ENCODE measurements around the gene TRAF6. TPM values are rescaled to one million over a fixed set of nuclear protein-coding genes. Genes with fewer than 3 reads are reported as not detected.

Gene TRAF6
- total and polyA plus RNA-seq, 9 of the 15 experiments (the other 6 are each of a cell fraction or from before 2014, with no cell fraction given): 2.0 to 13.1 (median 8.2) TPM

DNA sequence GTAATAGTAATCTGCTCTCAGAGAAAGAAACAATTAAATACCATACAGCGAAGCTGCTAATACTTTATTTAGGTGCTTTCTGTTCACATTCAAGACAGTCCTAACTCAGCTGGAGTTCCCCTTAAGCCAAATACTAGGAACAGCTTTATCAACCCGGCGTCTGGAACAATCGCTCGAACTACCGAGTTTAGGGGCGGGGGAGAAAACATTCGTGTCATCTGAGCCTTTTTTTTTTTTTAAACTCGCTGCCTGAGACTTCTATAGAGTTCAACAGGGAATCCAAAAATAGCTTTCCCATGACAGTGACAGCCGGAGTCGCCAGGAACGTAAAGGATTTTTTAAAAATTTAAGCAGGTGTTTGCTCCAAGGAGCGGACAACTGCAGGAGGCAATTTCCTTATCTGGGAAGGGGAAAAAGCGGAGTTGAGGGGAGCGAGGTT is 852 bp downstream of the TRAF6 start:
- ChIA-PET CTCF (ENCODE audit: low intra/inter-chr PET ratio) (interaction anchor here (0.9 kb wide), 1 partner anchor 113 kb away, joined by 3 read pairs; no protein-coding TSS in a partner anchor), POLR2A (interaction anchor here (0.9 to 1.1 kb wide), 3 partner anchors 9 to 16 kb away, joined by 3 read pairs; no protein-coding TSS in a partner anchor)
- H3K4me2 ChIP-seq (ENCODE audit: insufficient read depth, low read length): peak overlapping the region; percentile 95
- H3K27me3 ChIP-seq (ENCODE audit: control insufficient read depth in 2 of 2, insufficient read depth in 2 of 2, low read length in 2 of 2): no peaks in the 10 kb centered on the region
- peak; percentile 20 to 76 (median 43) for DNase-seq (ENCODE audit: extremely low read depth in 1 of 4, low spot score in 3 of 4)
- intact Hi-C loops (cut with micrococcal nuclease) (loop anchor here (10.0 kb wide), 2 partner anchors 116 to 236 kb away; no protein-coding TSS in a partner anchor), in situ Hi-C loops (cut with MboI) (no loop called here)
- H3K4me1 ChIP-seq (replicated peaks in 1 of 2; ENCODE audit: control insufficient read depth in 2 of 2, insufficient read depth in 2 of 2, low read length in 2 of 2): peaks cover 0 to 4% of the 10 kb centered on the region in 2 experiments; a peak in 3 of 5 replicates
- H3K9ac ChIP-seq (ENCODE audit: insufficient read depth in 1 of 2, low read depth in 2 of 2, low read length in 2 of 2): peak overlapping the region; percentile 86 to 97
- ATAC-seq: peak; percentile 59
- H4K20me1 ChIP-seq (replicated peaks; ENCODE audit: control insufficient read depth, insufficient read depth, low read length): no peaks in the 10 kb centered on the region
- H3K36me3 ChIP-seq (ENCODE audit: control insufficient read depth, insufficient read depth, low read length): peaks cover 8% of the 10 kb centered on the region; the same call in 1 of the 3 replicates
- H3K4me3 ChIP-seq: peak overlapping the region; percentile 92
- 1% methylated on average over 14 of the region's 15 CpGs for WGBS (ENCODE audit: insufficient coverage, low coverage, missing lambda C conversion rate)
- H3K9me1 ChIP-seq (ENCODE audit: control insufficient read depth, insufficient read depth, low read length): no peaks in the 10 kb centered on the region
- peak; percentile 69 for FAIRE-seq
- peak overlapping the region; percentile 98 for H2AFZ ChIP-seq (ENCODE audit: low read depth, low read length)
- peaks cover 41% of the 10 kb centered on the region for H3K79me2 ChIP-seq (ENCODE audit: control insufficient read depth, insufficient read depth, low read length)
- peak overlapping the region; percentile 92 for H3K27ac ChIP-seq (ENCODE audit: extremely low read depth, low read depth, low read length)
- no TSS peak for BruUV-seq (replicated peaks)
- H3K9me3 ChIP-seq (replicated peaks; ENCODE audit: control insufficient read depth, insufficient read depth, low read depth, low read length): no peaks in the 10 kb centered on the region; the same call in 1 of the 2 replicates
- TF ChIP-seq ZNF644 (tag; IDR thresholded peaks at IDR 0.05; ENCODE audit: low read depth): no peak
- TF ChIP-seq, protein P1, sequence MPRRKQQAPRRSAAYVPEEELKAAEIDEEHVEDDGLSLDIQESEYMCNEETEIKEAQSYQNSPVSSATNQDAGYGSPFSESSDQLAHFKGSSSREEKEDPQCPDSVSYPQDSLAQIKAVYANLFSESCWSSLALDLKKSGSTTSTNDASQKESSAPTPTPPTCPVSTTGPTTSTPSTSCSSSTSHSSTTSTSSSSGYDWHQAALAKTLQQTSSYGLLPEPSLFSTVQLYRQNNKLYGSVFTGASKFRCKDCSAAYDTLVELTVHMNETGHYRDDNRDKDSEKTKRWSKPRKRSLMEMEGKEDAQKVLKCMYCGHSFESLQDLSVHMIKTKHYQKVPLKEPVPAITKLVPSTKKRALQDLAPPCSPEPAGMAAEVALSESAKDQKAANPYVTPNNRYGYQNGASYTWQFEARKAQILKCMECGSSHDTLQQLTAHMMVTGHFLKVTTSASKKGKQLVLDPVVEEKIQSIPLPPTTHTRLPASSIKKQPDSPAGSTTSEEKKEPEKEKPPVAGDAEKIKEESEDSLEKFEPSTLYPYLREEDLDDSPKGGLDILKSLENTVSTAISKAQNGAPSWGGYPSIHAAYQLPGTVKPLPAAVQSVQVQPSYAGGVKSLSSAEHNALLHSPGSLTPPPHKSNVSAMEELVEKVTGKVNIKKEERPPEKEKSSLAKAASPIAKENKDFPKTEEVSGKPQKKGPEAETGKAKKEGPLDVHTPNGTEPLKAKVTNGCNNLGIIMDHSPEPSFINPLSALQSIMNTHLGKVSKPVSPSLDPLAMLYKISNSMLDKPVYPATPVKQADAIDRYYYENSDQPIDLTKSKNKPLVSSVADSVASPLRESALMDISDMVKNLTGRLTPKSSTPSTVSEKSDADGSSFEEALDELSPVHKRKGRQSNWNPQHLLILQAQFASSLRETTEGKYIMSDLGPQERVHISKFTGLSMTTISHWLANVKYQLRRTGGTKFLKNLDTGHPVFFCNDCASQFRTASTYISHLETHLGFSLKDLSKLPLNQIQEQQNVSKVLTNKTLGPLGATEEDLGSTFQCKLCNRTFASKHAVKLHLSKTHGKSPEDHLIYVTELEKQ (CRISPR knock-in tag; IDR thresholded peaks at IDR 0.05): no peak
- TF ChIP-seq GTF2E2 (tag; IDR thresholded peaks at IDR 0.05): peak; percentile 76; the same call in 1 of the 2 replicates
- 0 out of 2 replicates have a peak, but pooled peaks have one; percentile 14 for TF ChIP-seq DPF2 (IDR thresholded peaks at IDR 0.05)
- 0 out of 2 replicates have a peak, but pooled peaks have one; percentile 2 for TF ChIP-seq POLR2H (tag; IDR thresholded peaks at IDR 0.05; ENCODE audit: low read depth)
- no peak for TF ChIP-seq TBL1XR1 (IDR thresholded peaks at IDR 0.05; ENCODE audit: low read length in 2 of 2)
- peak; percentile 93 for TF ChIP-seq MEF2A (IDR thresholded peaks at IDR 0.05; ENCODE audit: control insufficient read depth, low read depth, low read length)
- TF ChIP-seq, protein P2, sequence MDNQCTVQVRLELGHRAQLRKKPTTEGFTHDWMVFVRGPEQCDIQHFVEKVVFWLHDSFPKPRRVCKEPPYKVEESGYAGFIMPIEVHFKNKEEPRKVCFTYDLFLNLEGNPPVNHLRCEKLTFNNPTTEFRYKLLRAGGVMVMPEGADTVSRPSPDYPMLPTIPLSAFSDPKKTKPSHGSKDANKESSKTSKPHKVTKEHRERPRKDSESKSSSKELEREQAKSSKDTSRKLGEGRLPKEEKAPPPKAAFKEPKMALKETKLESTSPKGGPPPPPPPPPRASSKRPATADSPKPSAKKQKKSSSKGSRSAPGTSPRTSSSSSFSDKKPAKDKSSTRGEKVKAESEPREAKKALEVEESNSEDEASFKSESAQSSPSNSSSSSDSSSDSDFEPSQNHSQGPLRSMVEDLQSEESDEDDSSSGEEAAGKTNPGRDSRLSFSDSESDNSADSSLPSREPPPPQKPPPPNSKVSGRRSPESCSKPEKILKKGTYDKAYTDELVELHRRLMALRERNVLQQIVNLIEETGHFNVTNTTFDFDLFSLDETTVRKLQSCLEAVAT (IDR thresholded peaks at IDR 0.05): no peak
- TF ChIP-seq PPARD (CRISPR knock-in tag; IDR thresholded peaks at IDR 0.05): no peak
- TF ChIP-seq TAF1 (IDR thresholded peaks at IDR 0.05; ENCODE audit: control insufficient read depth, extremely low read depth, insufficient read depth, low read length, severe bottlenecking): peak; percentile 44
- TF ChIP-seq ZNF384 (IDR thresholded peaks at IDR 0.05; ENCODE audit: low read depth, low read length): peak; percentile 87
- TF ChIP-seq PML (IDR thresholded peaks at IDR 0.05; ENCODE audit: low read length): 0 out of 2 replicates have a peak, but pooled peaks have one; percentile 18
- TF ChIP-seq MCM5 (IDR thresholded peaks at IDR 0.05; ENCODE audit: low read depth): no peak
- no peak for TF ChIP-seq SRSF7 (optimal IDR thresholded peaks at IDR 0.05; ENCODE audit: low read depth, low read length)
- TF ChIP-seq MEF2D (tag; conservative IDR thresholded peaks at IDR 0.05; ENCODE audit: low read depth): peak; percentile 77; the same call in 1 of the 2 replicates
- no peak for TF ChIP-seq CHD1 (IDR thresholded peaks at IDR 0.05; ENCODE audit: low read length)
- no peak for TF ChIP-seq ATF1 (CRISPR knock-in tag; IDR thresholded peaks at IDR 0.05)
- TF ChIP-seq ATF1 (tag; IDR thresholded peaks at IDR 0.05): no peak
- no peak for TF ChIP-seq CBFB (CRISPR knock-in tag; IDR thresholded peaks at IDR 0.05)
- TF ChIP-seq RCOR1 (IDR thresholded peaks at IDR 0.05; ENCODE audit: borderline replicate concordance in 1 of 2, low read depth in 2 of 2, low read length in 2 of 2): no peak
